Caco-2 (cell line): Measurements from ENCODE around the gene BEND7. TPM values are rescaled to one million over a fixed set of nuclear protein-coding genes. Genes with fewer than 3 reads are reported as not detected.

Source experiments
- BruUV-seq: library from RNA; stranded (reverse); fragments of 400-500 nt; replicated peaks from 2 replicates; lab custom pipeline; 2021; lab: Mats Ljungman, UMichigan
- CTCF ChIA-PET: fragments of 300-600 bp; sonication (Branson Sonifier 250); formaldehyde crosslinking; loops from one replicate; lab custom pipeline; 2022; ENCODE audit warnings: antibody characterized with exemption; lab: Charles Lee
- POLR2A ChIA-PET: fragments of 300-600 bp; sonication (Branson Sonifier 250); formaldehyde crosslinking; loops from one replicate; lab custom pipeline; 2022; ENCODE audit warnings: antibody characterized with exemption; lab: Charles Lee
- DNase-seq, 2 experiments: peaks; one replicate each; pipeline versions ENCODE4 v3.0.0 to v3.0.0-alpha.2; 2020 to 2022
- H3K27me3 ChIP-seq: replicated peaks from 2 replicates; pipeline ENCODE4 v1.6.0; 2011; ENCODE audit warnings: low read length; ENCODE audit not compliant: control insufficient read depth, insufficient read depth
- H3K36me3 ChIP-seq: 2 replicates; pipeline ENCODE4 v1.5.1; 2011; ENCODE audit warnings: low read length; ENCODE audit not compliant: control insufficient read depth, insufficient read depth
- H3K4me1 ChIP-seq: fragments of 250-450 bp; sonication (Bioruptor Pico); 2 replicates; pipeline ENCODE4 v1.5.1; 2020; ENCODE audit warnings: mild to moderate bottlenecking
- H3K4me3 ChIP-seq: 2 replicates; pipeline ENCODE4 v1.5.1; 2011; ENCODE audit warnings: low read depth, mild to moderate bottlenecking, control low read depth, low read length
- H3K9me3 ChIP-seq: fragments of 250-450 bp; sonication (Bioruptor Pico); 2 replicates; pipeline ENCODE4 v1.5.1; 2020; ENCODE audit warnings: mild to moderate bottlenecking, moderate library complexity
- H3K27ac Mint-ChIP-seq: one replicate; pipeline ENCODE4 v1.8.0; 2022; ENCODE audit warnings: mixed read lengths; ENCODE audit not compliant: unreplicated experiment
- H3K27me3 Mint-ChIP-seq: one replicate; pipeline ENCODE4 v1.8.0; 2022; ENCODE audit warnings: mixed read lengths; ENCODE audit not compliant: insufficient read depth, unreplicated experiment
- H3K36me3 Mint-ChIP-seq: one replicate; pipeline ENCODE4 v1.8.0; 2022; ENCODE audit warnings: mild to moderate bottlenecking, mixed read lengths; ENCODE audit not compliant: insufficient read depth, unreplicated experiment
- H3K4me1 Mint-ChIP-seq: one replicate; pipeline ENCODE4 v1.8.0; 2022; ENCODE audit warnings: low read depth, mixed read lengths; ENCODE audit not compliant: unreplicated experiment
- H3K4me3 Mint-ChIP-seq: one replicate; pipeline ENCODE4 v1.8.0; 2022; ENCODE audit warnings: mild to moderate bottlenecking, moderate library complexity, mixed read lengths; ENCODE audit not compliant: unreplicated experiment
- H3K9me3 Mint-ChIP-seq: one replicate; pipeline ENCODE4 v1.8.0; 2022; ENCODE audit warnings: mixed read lengths; ENCODE audit not compliant: unreplicated experiment
- CTCF ChIP-seq, 2 experiments: fragments of 200-600 bp in 1 of 2; IDR thresholded peaks; 1 replicate in 1 of 2; 2 replicates in 1 of 2; pipeline versions ENCODE4 v1.5.1 to v1.8.0; 2011 to 2022; ENCODE audit warnings: antibody characterized with exemption in 1 of 2, control low read depth in 1 of 2, inconsistent platforms in 1 of 2, low read depth in 1 of 2, low read length in 1 of 2, mild to moderate bottlenecking in 1 of 2, moderate library complexity in 1 of 2; ENCODE audit not compliant: insufficient read depth in 1 of 2, severe bottlenecking in 1 of 2, unreplicated experiment in 1 of 2
- intact Hi-C: fragments of 100-400 bp; cut with micrococcal nuclease; formaldehyde crosslinking; loops from one replicate; pipeline ENCODE4 v1.10.0; 2022; ENCODE audit not compliant: unreplicated experiment
- total RNA-seq: library from RNA; stranded (reverse); gene quantifications from 2 replicates; pipeline ENCODE4 v1.2.3, GENCODE V29; 2022

The BEND7 gene
- total RNA-seq, 1 experiment from 2014 or later = 27.8 TPM

GRCh38 chr10:13417459-13418126 lies 111.2 kb downstream of the BEND7 start:
- Mint-ChIP-seq H3K4me1 (peaks cover 20% of the 10 kb centered on the region), H3K4me3 (no peak overlapping the region), H3K36me3 (no peaks in the 10 kb centered on the region), H3K9me3 (peaks cover 32% of the 10 kb centered on the region), H3K27ac (peak overlapping the region; percentile 1), H3K27me3 (no peaks in the 10 kb centered on the region)
- peaks cover 23% of the 10 kb centered on the region for H3K4me1 ChIP-seq
- H3K4me3 ChIP-seq = no peak overlapping the region
- CTCF ChIA-PET = no interaction called here
- peaks cover 17% of the 10 kb centered on the region for H3K9me3 ChIP-seq
- DNase-seq = no peak
- POLR2A ChIA-PET = interaction anchor here (0.6 kb wide), 1 partner anchor 101 kb away, joined by 3 read pairs; no protein-coding TSS in a partner anchor
- no peaks in the 10 kb centered on the region for H3K36me3 ChIP-seq
- no peak for TF ChIP-seq CTCF (IDR thresholded peaks at IDR 0.05; ENCODE audit: insufficient read depth in 1 of 2, low read depth in 1 of 2, low read length in 1 of 2, severe bottlenecking in 1 of 2, unreplicated experiment in 1 of 2)
- intact Hi-C loops = no loop called here
- H3K27me3 ChIP-seq = no peaks in the 10 kb centered on the region
- no TSS peak for BruUV-seq

DNA sequence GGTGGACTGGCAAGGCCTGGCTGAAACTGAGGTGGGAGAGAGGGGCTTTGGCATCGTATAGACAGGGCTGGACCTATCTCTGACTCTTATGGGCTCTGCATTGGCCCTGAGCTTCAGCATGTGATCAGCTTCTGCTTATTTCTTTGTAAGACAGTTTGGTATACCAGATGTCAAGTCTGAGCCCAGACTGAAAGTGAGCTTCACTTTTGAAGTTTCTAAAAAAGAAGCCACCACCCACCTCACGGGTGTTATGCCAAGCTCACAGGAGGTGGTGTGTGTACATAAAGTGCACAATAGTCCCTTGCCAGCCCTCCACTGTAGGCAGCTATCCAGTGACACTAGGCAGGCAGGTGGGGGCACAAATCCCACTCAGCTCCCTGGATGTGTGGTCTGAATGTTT lies 112.1 kb downstream of the BEND7 start:
- no peak for TF ChIP-seq CTCF (IDR thresholded peaks at IDR 0.05; ENCODE audit: insufficient read depth in 1 of 2, low read depth in 1 of 2, low read length in 1 of 2, severe bottlenecking in 1 of 2, unreplicated experiment in 1 of 2)
- Histone ChIP-seq H3K36me3 (no peaks in the 10 kb centered on the region), H3K4me1 (peaks cover 23% of the 10 kb centered on the region), H3K4me3 (no peak overlapping the region), H3K9me3 (peaks cover 17% of the 10 kb centered on the region), H3K27me3 (no peaks in the 10 kb centered on the region)
- no TSS peak for BruUV-seq
- Mint-ChIP-seq H3K36me3 (no peaks in the 10 kb centered on the region), H3K9me3 (peaks cover 32% of the 10 kb centered on the region), H3K27ac (no peak overlapping the region), H3K4me3 (no peak overlapping the region), H3K4me1 (peaks cover 20% of the 10 kb centered on the region), H3K27me3 (no peaks in the 10 kb centered on the region)
- DNase-seq = no peak
- intact Hi-C loops = no loop called here
- POLR2A ChIA-PET = no interaction called here
- CTCF ChIA-PET = interaction anchor here (2.6 kb wide), 1 partner anchor 45 kb away, joined by 13 read pairs; no protein-coding TSS in a partner anchor

DNA sequence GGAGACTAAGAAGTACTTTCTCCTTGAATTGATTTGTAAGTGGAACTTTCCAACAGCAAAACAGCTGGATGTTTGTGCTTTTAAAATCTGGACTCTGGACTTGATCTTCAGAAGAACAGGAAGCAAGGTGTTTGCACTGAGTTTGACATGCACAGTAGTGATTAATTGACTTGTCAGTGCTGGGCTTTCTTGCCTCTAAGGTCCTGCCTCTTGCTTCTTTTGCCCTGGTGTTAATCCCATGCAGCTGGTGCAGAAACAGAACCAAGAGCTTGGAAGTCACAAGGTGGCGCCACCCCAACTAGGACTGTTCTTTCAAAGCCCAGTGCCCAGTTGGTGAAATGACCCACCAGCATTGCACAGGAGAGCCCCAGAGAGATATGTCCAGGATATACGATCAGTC lies 114.0 kb downstream of the BEND7 start:
- no peaks in the 10 kb centered on the region for H3K36me3 Mint-ChIP-seq
- peak; percentile 58 to 70 for TF ChIP-seq CTCF (IDR thresholded peaks at IDR 0.05; ENCODE audit: insufficient read depth in 1 of 2, low read depth in 1 of 2, low read length in 1 of 2, severe bottlenecking in 1 of 2, unreplicated experiment in 1 of 2)
- POLR2A ChIA-PET = interaction anchor here (0.7 to 1.0 kb wide), 2 partner anchors 9 to 31 kb away, joined by 3 read pairs; no protein-coding TSS in a partner anchor

More for the DNA sequence above, 114.0 kb downstream of the BEND7 start:
- H3K4me1 ChIP-seq = peaks cover 23% of the 10 kb centered on the region
- BruUV-seq = no TSS peak
- Mint-ChIP-seq H3K27ac (no peak overlapping the region), H3K27me3 (no peaks in the 10 kb centered on the region), H3K4me3 (no peak overlapping the region), H3K9me3 (peaks cover 32% of the 10 kb centered on the region), H3K4me1 (peaks cover 20% of the 10 kb centered on the region)
- H3K36me3 ChIP-seq = no peaks in the 10 kb centered on the region
- CTCF ChIA-PET = interaction anchor here (0.6 to 2.6 kb wide), 9 partner anchors 10 to 122 kb away, joined by 3 to 23 read pairs (median 4); no protein-coding TSS in a partner anchor
- H3K4me3 ChIP-seq = no peak overlapping the region
- H3K9me3 ChIP-seq = peaks cover 17% of the 10 kb centered on the region
- intact Hi-C loops = loop anchor here (1.0 kb wide), 3 partner anchors 25 to 43 kb away; no protein-coding TSS in a partner anchor
- H3K27me3 ChIP-seq = no peaks in the 10 kb centered on the region
- DNase-seq = peak; percentile 82 to 87
